ENCODE measurements around the gene CCER1.

CCER1 gene

GRCh38 chr12:90905691-90906370 lies 49.1 kb downstream of the CCER1 start:
- TF ChIP-seq CTCF (IDR thresholded peaks at IDR 0.05; ENCODE audit: low read depth, low read length, missing control alignments) = no peak
- Histone ChIP-seq H3K4me3 (ENCODE audit: low read depth, low read length) (no peak overlapping the region), H3K36me3 (replicated peaks) (no peaks in the 10 kb centered on the region), H3K27ac (peak overlapping the region; percentile 0), H3K27me3 (replicated peaks) (no peaks in the 10 kb centered on the region)
- in situ Hi-C loops (cut with HindIII; ENCODE audit: low pct_ligation_motif_present, low sequenced_read_pairs) = no loop called here
- DNase-seq = no peak

GRCh38 chr12:90902596-90902995 lies 52.4 kb downstream of the CCER1 start:
- no peak overlapping the region for H3K27ac ChIP-seq
- TF ChIP-seq CTCF (IDR thresholded peaks at IDR 0.05; ENCODE audit: low read depth, low read length, missing control alignments) = no peak
- no peak overlapping the region for H3K4me3 ChIP-seq (ENCODE audit: low read depth, low read length)
- in situ Hi-C loops (cut with HindIII; ENCODE audit: low pct_ligation_motif_present, low sequenced_read_pairs) = no loop called here
- no peaks in the 10 kb centered on the region for H3K36me3 ChIP-seq (replicated peaks)
- no peaks in the 10 kb centered on the region for H3K27me3 ChIP-seq (replicated peaks)
- DNase-seq = no peak

All from brain microvascular endothelial cell (primary cell).